ENCODE results near the gene RBBP7.
A peak's percentile ranks its signal among the peaks of the same experiment; 100 is the strongest.

RBBP7 gene

GRCh38 chrX:16870862-16871815 lies 977 bp upstream of the RBBP7 start:
- Histone ChIP-seq H3K4me3 (ENCODE audit: low read depth, low read length) (peak overlapping the region; percentile 60), H3K4me1 (no peaks in the 10 kb centered on the region), H3K9me3 (no peaks in the 10 kb centered on the region), H3K36me3 (peaks cover 4% of the 10 kb centered on the region; the same call in 1 of the 2 replicates), H3K27me3 (no peaks in the 10 kb centered on the region)
- TF ChIP-seq, protein P1, sequence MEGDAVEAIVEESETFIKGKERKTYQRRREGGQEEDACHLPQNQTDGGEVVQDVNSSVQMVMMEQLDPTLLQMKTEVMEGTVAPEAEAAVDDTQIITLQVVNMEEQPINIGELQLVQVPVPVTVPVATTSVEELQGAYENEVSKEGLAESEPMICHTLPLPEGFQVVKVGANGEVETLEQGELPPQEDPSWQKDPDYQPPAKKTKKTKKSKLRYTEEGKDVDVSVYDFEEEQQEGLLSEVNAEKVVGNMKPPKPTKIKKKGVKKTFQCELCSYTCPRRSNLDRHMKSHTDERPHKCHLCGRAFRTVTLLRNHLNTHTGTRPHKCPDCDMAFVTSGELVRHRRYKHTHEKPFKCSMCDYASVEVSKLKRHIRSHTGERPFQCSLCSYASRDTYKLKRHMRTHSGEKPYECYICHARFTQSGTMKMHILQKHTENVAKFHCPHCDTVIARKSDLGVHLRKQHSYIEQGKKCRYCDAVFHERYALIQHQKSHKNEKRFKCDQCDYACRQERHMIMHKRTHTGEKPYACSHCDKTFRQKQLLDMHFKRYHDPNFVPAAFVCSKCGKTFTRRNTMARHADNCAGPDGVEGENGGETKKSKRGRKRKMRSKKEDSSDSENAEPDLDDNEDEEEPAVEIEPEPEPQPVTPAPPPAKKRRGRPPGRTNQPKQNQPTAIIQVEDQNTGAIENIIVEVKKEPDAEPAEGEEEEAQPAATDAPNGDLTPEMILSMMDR (IDR thresholded peaks at IDR 0.05; ENCODE audit: low read depth, low read length): no peak
- DNase-seq: peak; percentile 18

DNA sequence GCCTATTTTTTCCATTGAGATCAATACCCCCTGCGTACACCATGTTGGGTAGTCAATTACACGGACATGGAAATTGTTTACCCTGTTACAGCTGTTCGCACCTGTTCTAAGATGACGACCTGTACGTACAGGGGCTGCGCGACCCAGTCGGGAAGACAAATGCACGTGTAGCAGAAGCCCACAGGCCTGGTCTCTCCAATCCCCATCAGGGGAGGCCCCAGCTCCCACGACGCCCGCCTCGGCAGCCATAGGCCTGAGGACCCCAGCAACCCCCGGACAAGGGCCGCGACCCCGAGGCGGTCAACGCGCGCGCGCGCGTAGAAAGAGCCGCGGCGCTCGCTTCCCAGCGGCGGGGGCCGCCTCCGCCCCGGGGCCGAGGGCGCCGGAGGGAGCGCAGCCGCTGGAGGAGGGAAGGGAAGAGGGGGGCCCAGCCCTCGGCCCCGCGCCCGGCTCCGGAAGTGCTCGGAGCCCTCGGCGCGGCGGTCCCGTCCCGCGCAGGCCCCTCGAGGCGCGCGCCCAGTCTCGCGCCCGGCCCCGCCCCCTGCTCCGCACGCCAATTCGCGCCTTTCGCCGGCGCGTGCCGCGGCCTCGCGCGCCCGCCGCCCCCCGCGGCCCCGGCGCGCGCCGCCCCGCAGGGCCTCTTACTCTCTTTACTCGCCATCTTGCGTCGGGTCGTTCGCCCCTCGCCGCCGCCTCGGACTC lies 618 bp downstream of the RBBP7 start:
- H3K36me3 ChIP-seq: peaks cover 4% of the 10 kb centered on the region; the same call in 1 of the 2 replicates
- TF ChIP-seq, protein P1 (IDR thresholded peaks at IDR 0.05; ENCODE audit: low read depth, low read length): no peak
- H3K4me3 ChIP-seq (ENCODE audit: low read depth, low read length): peak overlapping the region; percentile 76
- H3K27me3 ChIP-seq: no peaks in the 10 kb centered on the region
- no peaks in the 10 kb centered on the region for H3K4me1 ChIP-seq
- no peaks in the 10 kb centered on the region for H3K9me3 ChIP-seq
- peak; percentile 54 for DNase-seq

DNA sequence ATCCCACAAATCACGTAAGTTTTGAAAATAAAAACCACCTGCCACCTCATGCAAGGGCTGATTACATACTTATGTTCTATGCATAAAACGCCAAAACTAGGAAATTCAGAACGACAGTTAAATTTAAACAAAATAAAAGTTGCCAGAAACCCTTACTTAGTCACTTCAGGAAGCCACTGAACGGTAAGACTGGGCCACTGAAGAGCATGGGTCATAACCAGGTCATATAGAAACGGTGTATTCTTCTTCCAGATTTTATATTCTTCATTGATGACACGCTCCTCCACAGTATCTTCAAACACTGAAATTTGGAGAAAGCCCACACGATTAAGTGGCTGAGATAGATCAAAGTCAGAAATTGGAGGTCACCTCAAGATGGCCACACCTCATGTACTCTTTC lies 1.2 kb downstream of the RBBP7 start:
- Histone ChIP-seq H3K9me3 (no peaks in the 10 kb centered on the region), H3K36me3 (peaks cover 4% of the 10 kb centered on the region; the same call in 1 of the 2 replicates), H3K27me3 (no peaks in the 10 kb centered on the region), H3K4me1 (no peaks in the 10 kb centered on the region), H3K4me3 (ENCODE audit: low read depth, low read length) (peak overlapping the region; percentile 69)
- no peak for DNase-seq
- TF ChIP-seq, protein P1 (IDR thresholded peaks at IDR 0.05; ENCODE audit: low read depth, low read length): no peak

DNA sequence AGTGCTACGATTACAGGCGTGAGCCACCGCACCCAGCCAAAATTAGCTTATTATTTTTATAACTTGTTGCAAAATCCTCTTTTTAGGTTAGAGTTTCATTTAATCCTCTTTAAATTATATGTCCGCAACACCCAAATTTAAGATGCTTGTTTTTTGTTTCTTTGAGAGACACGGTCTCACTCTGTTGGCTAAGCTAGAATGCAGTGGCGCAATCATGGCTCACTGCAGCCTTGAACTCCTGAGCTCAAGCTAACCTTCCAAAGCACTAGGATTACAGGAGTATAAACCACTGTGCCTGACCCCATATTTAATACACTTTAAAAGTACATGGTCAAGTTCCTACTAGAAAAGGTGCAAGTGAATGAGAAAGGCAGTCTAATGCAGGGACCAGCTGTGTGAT lies 2.2 kb downstream of the RBBP7 start:
- Histone ChIP-seq H3K36me3 (peaks cover 4% of the 10 kb centered on the region; the same call in 1 of the 2 replicates), H3K4me1 (no peaks in the 10 kb centered on the region), H3K4me3 (ENCODE audit: low read depth, low read length) (peak overlapping the region; percentile 69), H3K9me3 (no peaks in the 10 kb centered on the region), H3K27me3 (no peaks in the 10 kb centered on the region)
- DNase-seq: no peak
- TF ChIP-seq, protein P1 (IDR thresholded peaks at IDR 0.05; ENCODE audit: low read depth, low read length): no peak

GRCh38 chrX:16862829-16863228 lies 7.3 kb downstream of the RBBP7 start:
- no peaks in the 10 kb centered on the region for H3K4me1 ChIP-seq
- peaks cover 40% of the 10 kb centered on the region for H3K36me3 ChIP-seq
- TF ChIP-seq, protein P1 (IDR thresholded peaks at IDR 0.05; ENCODE audit: low read depth, low read length): no peak
- H3K9me3 ChIP-seq: no peaks in the 10 kb centered on the region
- no peaks in the 10 kb centered on the region for H3K27me3 ChIP-seq
- H3K4me3 ChIP-seq (ENCODE audit: low read depth, low read length): no peak overlapping the region
- no peak for DNase-seq

Measured in BE2C (cell line).